Measurements from ENCODE around the gene THBS4.

The THBS4 gene

DNA sequence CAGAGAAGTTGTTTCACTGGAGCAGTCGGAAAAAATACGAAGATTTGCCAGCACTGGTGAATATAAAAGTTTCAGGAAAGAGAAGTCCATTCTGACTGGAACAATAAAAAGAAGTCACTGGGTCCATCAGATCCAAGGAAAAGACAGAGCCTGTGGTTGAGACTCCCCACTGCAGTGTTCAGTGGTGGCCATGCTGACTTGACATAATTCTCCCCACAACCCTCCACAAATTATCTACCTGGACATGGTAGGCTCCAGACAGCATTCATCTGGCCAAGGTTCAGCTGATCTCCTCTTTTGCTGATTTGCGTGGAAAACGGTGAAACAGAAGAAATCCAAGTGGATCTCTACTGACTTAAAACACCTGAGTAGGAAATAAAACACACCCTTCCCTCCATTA lies 8.0 kb downstream of the THBS4 start:
- DNase-seq (ENCODE audit: low read depth in 2 of 2, low spot score in 1 of 2): no peak

DNA sequence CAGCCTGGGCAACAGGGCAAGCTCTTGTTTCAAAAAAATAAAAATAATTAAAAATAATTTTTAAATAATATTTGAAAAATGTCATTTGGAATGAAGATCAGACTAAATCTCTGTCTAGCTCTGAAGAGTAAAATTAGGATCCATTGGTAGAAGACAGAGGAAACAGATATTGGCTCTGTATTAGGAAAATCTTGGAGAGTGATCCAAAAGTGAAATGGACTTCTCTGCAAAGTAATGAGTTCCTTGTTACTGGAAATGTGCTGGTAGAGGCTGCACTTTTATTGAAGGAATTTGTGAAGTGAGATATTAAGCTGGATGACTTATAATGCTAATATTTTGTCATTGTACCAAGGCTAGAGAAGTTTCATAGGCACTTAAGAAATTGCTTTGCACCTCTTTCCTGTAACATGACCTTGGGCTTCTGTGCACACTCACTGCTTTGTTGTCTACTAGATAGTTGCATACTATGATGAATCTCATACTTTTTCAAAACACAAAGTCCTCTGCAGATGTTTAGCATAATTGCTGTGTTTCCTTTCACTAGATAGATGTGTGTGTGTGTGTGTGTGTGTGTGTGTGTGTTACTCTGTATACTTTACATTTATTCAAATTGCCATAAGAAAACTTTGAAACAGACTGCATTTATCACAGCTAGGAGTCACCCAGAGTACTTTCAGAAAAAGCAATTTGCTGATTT lies 13.1 kb downstream of the THBS4 start:
- DNase-seq (ENCODE audit: low read depth in 2 of 2, low spot score in 1 of 2): no peak

DNA sequence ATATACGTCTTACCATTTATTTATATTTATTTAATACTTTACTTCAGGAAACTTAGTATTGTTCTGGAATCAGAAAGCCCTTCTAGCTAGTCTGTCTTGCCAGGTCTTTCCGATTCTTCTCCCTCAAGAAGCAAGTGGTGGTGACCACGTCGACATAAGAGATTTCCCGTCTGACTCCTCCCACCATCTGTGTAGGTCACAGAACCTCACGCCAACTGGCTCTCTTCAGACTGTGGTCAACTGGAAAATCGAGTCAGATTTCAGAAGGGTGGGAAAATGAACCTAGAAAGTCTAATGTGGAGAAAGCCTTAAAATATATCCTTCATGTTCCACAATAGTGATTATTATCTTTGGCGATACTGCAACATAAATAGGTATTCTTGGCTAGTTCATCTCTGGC lies 17.3 kb downstream of the THBS4 start:
- no peak for DNase-seq (ENCODE audit: low read depth in 2 of 2, low spot score in 1 of 2)

DNA sequence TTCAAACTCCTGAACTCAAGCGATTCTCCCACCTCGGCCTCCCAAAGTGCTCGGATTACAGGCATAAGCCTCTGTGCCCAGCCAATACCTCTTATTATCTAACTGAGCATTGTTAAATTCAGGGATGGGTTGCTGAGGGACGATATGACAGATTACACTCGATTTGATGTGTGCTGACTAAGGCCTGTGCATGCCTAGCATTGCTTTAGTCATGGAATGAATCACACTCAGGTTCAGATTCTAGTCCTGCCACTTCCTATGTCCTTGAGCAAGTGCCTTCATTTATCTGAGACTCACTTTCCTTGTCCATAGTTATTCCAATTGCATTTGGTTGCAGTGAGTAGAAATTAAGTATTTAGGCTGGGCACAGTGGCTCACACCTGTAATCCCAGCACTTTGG lies 19.5 kb downstream of the THBS4 start:
- no peak for DNase-seq (ENCODE audit: low read depth in 2 of 2, low spot score in 1 of 2)

DNA sequence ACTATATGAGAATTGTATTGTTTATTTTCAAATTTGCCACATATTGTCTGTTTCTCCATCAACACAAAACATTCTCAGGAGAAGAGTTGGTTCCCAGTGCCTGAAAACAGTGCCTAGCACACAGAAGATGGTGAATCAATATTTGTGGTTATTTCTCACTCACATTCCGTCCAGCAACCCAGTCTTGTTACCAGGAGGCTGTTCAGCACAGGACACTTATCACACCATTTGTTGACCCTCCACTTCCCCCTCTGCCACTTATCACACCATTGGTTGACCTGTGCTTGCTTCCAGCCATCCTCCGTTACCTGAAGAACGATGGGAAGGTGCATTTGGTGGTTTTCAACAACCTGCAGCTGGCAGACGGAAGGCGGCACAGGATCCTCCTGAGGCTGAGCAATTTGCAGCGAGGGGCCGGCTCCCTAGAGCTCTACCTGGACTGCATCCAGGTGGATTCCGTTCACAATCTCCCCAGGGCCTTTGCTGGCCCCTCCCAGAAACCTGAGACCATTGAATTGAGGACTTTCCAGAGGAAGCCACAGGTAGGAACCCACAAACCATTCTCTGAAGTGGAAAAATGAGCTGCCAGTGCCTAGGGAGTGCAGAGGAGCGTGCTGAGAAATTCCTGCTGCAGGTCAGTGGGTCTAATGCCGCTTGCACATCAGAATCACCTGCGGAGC lies 20.5 kb downstream of the THBS4 start:
- no peak for DNase-seq (ENCODE audit: low read depth in 2 of 2, low spot score in 1 of 2)

DNA sequence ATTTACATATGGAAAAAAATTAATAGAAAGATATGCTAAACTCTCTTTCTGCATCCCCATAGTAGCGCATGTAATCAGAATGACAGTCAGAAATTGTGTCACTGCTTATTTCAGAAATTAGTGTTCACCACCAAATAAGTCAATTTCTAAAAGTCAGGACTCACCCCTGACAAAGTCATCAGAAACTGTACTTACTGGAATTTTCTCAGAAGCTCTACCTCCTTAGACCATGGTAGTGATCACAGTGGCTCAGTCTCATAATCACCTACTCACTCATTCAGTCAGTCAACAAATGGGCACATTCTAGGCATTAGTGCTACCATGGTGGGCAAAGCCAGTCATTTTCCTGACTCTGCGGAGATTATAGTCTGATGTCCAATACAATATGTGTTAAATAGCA lies 22.0 kb downstream of the THBS4 start:
- no peak for DNase-seq (ENCODE audit: low read depth in 2 of 2, low spot score in 1 of 2)

DNA sequence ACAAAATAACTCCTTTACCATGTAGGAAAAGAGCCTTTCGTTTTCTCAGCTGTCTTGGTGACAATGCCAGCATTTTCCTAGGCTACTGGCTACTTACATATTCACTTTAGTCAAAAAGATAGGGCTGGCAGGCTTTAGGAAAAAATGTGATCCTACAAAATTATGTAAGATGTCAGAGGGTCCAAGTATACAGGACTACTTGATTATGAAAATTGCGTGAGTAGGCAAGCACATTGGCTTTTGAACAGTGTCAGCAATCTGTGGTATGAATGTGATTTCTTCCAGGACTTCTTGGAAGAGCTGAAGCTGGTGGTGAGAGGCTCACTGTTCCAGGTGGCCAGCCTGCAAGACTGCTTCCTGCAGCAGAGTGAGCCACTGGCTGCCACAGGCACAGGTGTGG lies 22.8 kb downstream of the THBS4 start:
- DNase-seq (ENCODE audit: low read depth in 2 of 2, low spot score in 1 of 2): no peak

DNA sequence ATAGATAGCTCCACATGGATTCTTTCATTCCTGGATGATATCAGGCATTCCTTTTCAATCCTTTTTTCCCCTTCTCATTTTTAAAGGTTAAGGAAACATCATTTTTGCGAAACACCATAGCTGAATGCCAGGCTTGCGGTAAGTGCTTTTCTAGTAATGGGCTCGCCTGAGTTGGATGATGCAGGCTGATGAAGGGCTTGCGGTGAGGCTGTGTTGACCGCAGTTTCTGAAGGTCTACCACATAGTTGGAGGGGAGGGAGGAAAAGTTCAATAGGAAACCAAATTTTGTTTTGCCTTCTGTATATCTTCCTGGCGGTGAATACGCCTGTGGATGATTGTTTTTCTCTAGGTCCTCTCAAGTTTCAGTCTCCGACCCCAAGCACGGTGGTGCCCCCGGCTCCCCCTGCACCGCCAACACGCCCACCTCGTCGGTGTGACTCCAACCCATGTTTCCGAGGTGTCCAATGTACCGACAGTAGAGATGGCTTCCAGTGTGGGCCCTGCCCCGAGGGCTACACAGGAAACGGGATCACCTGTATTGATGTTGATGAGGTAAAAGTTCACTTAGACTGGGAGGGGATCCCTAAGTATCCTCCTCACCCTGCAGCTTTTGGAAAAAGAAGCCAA lies 24.3 kb downstream of the THBS4 start:
- no peak for DNase-seq (ENCODE audit: low read depth in 2 of 2, low spot score in 1 of 2)

DNA sequence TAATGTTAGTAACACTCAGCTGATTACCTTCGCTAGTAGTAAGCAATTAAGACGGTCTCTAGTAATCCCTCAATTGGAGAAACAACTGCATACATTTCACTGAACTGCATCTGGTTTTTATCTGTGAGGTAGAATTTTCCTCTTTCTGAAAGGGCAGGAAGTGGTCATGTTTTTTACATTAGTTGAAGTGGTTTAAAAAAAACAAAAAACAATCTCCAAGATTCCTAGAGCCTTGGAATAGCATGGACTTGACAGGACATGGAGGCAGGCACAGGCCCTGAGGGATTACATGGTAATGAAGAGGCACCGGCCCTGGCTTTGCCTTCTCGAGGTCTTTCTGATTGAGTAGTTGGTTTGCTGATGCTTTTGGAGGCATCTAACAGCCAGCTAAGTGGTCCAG lies 25.8 kb downstream of the THBS4 start:
- no peak for DNase-seq (ENCODE audit: low read depth in 2 of 2, low spot score in 1 of 2)

DNA sequence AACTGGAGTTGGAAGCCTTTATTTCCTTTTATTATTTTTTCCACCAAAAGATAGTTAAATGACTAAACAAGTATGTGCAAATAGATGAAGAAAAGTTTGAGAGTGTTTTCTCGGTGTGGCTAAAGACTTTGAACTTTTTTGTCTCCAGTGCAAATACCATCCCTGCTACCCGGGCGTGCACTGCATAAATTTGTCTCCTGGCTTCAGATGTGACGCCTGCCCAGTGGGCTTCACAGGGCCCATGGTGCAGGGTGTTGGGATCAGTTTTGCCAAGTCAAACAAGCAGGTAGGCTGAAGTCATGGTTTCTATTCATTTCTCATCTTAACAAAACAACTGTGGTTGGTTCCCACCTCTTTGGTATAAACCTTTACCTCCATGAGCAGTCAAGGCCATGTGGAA lies 26.4 kb downstream of the THBS4 start:
- DNase-seq (ENCODE audit: low read depth in 2 of 2, low spot score in 1 of 2): no peak

DNA sequence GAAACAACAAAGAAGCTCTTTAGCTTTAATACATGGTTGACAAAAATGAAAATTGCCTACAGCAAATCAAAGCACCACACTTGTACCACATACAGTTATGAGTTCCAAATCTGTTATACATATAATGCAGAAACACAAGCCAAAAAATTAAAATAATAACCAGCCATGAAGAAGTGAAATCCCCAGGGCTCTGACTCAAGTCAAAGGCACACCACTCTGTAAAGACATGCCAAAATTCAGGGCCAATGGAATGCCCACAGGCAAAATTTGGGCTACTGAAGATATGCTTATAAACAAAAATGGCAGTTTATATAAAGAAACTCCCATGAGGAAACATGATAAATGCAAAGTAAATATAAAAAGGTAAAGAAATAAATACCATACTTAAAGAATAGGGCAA lies 29.0 kb downstream of the THBS4 start:
- DNase-seq (ENCODE audit: low read depth in 2 of 2, low spot score in 1 of 2): no peak

DNA sequence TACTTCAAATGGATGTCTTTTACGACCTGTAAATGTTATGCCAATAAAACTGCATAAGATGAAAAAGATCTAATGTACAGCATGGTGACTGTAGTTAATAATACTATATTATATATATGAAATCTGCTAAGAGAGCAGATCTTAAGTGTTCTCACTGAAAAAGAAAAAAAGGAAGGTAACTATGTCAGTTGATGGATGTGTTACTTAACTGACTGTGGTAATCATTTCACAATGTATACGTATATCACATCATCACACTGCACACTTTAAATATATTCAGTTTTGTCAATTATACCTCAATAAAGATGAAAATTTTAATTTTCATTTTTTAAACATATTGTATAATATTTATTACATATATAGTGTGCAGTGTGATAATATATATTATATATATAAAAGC lies 31.9 kb downstream of the THBS4 start:
- no peak for DNase-seq (ENCODE audit: low read depth in 2 of 2, low spot score in 1 of 2)

DNA sequence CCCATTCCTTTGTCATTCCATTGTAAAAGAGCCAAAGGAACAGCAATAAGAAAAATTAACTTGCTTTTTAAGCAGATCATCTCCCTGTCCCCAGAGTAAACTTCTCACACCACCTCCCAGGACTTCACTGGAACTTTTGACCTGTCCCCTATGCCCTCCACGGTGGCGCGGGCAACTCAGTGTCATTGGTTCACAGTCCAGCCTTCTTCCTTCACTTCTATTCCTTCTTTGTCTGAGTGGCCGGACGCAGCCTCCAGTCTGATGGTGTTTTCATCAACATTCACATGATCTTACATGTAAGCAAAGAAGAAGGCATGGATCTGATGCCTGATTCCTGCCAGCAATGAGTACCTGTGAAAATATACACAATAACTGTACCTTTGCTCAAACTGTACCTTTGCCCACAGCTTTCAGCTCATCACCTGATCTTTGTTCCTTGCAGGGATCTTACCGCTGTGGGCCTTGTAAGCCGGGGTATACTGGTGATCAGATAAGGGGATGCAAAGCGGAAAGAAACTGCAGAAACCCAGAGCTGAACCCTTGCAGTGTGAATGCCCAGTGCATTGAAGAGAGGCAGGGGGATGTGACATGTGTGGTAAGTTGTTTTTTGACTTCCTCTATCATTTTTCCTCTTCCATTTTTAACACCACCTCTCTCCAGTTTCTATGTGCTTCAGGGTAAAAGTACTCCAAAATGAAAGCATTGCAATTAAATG lies 32.5 kb downstream of the THBS4 start:
- DNase-seq (ENCODE audit: low read depth in 2 of 2, low spot score in 1 of 2): no peak

DNA sequence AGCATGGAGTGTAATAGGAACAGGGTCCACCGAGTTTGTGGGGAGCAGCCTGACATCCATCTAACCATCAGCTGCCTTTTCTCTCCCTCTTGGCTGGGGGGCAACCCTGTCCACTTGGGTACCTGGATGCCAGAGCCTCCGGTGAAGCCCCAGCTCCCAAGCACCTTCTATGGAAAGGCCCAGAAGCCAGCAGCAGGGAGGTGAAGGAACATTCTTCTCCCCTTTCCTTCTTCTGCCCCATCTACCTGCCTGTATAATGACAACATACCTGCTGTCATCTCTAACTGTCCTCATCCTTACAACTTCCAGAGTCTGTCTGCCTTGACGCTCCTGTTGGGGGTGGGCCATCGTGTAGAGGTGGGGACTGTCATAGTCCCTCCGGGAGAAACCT lies 33.1 kb downstream of the THBS4 start:
- DNase-seq (ENCODE audit: low read depth in 2 of 2, low spot score in 1 of 2): no peak

DNA sequence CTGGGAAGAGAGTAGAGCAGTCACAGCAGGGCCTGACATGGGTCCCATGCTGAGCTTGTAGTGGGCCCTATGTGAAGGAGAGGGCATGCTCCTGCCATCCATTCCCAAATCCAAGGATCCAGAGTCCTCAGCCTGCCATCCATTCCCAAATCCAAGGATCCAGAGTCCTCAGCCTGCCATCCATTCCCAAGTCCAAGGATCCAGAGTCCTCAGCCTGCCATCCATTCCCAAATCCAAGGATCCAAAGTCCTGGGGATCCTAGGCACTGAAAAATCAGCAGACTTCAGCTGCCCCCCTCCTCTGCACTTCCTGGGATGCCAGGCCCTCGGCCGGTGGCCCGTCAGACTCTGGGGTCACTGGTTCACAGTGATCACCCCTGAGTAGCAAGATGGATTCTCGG lies 33.6 kb downstream of the THBS4 start:
- DNase-seq (ENCODE audit: low read depth in 2 of 2, low spot score in 1 of 2): no peak

DNA sequence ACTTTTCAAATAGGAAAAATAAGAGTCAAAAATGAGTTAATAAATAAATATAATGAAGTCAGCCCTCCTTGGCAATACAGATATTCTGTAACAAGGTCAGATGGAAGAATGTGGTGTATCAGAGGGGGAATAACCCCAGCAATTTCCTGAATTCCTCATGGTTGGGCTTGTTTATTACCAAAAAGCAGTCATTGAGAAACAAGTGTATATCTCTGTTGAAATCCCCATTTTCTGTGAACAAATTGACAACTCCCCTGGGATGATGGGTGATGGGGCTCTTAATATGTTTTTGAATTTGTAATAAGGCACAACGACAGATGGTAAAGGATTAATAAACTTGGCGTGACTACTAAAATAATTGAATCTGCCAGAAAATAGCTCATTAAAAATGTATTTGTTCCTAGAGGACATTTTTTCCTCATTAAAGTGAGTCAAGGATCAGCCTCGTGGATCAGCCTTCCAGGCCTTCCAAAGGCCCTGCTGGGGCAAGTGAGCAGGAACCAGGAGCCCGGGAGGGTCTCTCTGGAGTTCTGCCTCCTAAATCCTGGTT lies 34.2 kb downstream of the THBS4 start:
- no peak for DNase-seq (ENCODE audit: low read depth in 2 of 2, low spot score in 1 of 2)

DNA sequence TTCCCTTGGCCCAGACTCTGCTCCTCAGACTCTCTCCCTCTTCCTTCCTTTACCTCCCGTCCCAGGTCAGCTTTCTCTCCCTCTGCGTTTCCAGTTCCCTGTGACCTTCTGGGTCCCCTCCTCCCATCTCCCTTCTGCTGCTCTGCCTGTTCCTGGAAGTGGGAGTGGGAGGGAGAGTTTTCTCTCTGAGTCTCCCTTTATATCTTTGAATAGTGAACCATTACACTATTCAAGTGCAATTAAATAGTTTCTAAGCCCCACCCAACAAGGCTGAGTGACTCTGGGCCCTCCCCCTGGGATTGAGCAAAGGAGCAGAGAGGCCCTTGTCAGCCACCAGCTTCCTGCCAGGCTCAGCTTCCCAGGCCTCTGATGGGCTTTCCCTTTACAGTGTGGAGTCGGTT lies 34.8 kb downstream of the THBS4 start:
- DNase-seq (ENCODE audit: low read depth in 2 of 2, low spot score in 1 of 2): no peak

DNA sequence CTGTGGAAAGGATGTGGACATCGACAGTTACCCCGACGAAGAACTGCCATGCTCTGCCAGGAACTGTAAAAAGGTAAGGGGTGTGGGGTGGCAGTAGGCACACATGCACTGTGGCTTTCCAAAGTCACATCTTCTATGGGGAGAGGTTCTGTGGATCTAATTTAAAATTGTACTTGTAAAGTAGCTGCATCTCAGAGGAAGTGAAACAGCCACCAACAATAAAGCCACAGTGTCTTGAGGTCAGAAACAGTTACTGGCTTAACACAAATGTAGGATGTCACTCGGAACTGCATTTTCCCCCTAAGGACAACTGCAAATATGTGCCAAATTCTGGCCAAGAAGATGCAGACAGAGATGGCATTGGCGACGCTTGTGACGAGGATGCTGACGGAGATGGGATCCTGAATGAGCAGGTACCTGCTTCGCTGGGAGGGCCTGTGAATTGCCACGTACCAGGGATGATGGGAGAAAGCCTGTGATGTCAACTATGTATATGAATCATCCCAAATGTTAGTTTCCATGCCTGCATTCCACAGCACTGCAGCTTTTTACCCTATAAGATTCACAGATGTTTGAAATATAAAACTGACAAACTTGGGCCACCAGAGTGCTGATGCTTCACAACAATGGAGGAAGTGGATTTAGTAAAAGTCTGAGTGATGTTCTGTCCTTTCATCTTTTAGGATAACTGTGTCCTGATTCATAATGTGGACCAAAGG lies 35.3 kb downstream of the THBS4 start:
- DNase-seq (ENCODE audit: low read depth in 2 of 2, low spot score in 1 of 2): no peak

DNA sequence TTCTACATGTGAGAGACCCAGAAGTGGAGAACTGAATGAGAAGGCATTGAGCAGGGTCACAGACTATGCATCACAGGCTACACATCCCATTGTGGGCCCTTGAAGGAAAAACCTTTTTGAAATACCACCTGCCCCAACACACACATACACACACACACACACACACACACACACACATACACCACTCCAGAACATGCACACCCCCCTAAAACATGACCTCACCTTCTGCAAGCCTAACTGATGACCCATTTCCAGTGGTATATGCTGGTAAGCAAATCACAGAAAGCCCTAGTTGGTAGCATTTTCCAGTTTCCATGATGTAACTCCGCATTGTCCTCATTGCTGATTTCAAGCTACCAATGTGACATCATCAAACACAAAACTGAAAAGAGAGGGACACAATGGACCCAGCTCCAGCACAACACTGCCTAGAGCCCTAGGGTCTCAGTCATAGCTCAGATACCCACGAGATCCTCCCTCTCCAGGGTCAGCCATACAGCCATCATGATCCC lies 36.4 kb downstream of the THBS4 start:
- DNase-seq (ENCODE audit: low read depth in 2 of 2, low spot score in 1 of 2): no peak

DNA sequence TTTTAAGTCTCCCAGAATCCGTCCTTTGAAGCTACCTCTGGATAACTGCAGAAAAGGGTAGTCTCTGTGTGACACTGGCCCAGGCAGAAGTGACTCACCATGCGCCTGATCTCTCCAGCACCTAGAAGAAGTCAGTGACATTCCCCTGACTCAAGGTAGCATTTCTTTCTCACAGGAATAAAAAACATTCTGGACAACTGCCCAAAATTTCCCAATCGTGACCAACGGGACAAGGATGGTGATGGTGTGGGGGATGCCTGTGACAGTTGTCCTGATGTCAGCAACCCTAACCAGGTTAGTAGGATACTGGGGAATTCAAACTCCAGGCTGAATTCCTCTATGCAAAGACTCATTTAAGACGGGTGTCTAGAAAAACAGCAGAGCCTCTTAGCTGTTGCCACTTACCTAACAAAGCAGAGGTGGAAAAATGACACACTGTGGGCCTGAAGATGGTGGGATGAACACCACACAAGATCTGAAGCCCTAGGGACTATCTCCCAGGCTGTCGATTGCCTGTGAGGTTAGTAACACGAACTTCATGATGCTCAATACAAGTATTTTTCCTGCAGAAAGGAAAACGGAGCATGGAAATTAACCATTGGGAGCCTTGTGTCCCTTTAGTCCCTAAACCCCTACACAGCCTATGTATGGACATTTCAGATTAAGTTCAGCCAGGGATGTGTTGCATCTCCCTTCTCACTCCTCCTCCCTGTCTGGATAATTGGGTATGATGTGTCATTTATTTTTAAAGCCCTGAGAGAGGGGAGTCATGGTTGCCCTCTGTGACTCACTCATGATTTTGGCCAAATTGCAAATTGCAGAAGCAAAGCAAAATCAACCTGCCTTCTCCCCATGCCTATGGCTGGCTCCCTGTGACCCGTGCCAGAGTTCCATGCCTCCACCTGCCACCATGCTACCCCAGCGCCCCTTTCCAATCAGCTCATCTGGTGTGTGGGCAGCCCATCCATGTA lies 37.2 kb downstream of the THBS4 start:
- DNase-seq (ENCODE audit: low read depth in 2 of 2, low spot score in 1 of 2): no peak

Measured in stimulated activated CD8-positive, alpha-beta memory T cell treated with anti-CD3 and anti-CD28 coated beads, Interleukin-4, amount 100 ng/mL, for 1 hour (primary cell).